Measurements from ENCODE around the gene NPNT.

NPNT gene

GRCh38 chr4:105970371-105970770 lies 75.1 kb downstream of the NPNT start:
- DNase-seq (ENCODE audit: low read depth): no peak

GRCh38 chr4:105971036-105971435 lies 75.8 kb downstream of the NPNT start:
- no peak for DNase-seq (ENCODE audit: low read depth)

GRCh38 chr4:105972946-105973621 lies 77.8 kb downstream of the NPNT start:
- DNase-seq (ENCODE audit: low read depth): no peak

GRCh38 chr4:105976915-105977314 lies 81.6 kb downstream of the NPNT start:
- no peak for DNase-seq (ENCODE audit: low read depth)

GRCh38 chr4:105978684-105979296 lies 83.5 kb downstream of the NPNT start:
- peak; percentile 86 for DNase-seq (ENCODE audit: low read depth)

- DNase-seq (ENCODE audit: low read depth): no peak
Measured at GRCh38 chr4:105979506-105979905, 84.2 kb downstream of the NPNT start.

- no peak for DNase-seq (ENCODE audit: low read depth)
Measured at GRCh38 chr4:105988671-105989070, 93.4 kb downstream of the NPNT start.

- DNase-seq (ENCODE audit: low read depth): no peak
Measured at GRCh38 chr4:105989485-105990242, 94.4 kb downstream of the NPNT start.

GRCh38 chr4:105990933-105991332 lies 95.7 kb downstream of the NPNT start:
- peak; percentile 10 for DNase-seq (ENCODE audit: low read depth)

- DNase-seq (ENCODE audit: low read depth): no peak
Measured at GRCh38 chr4:105991726-105992125, 96.5 kb downstream of the NPNT start.

GRCh38 chr4:105992641-105993305 lies 97.5 kb downstream of the NPNT start:
- peak; percentile 39 for DNase-seq (ENCODE audit: low read depth)

- DNase-seq (ENCODE audit: low read depth): peak; percentile 26
Measured at GRCh38 chr4:105994061-105994460, 98.8 kb downstream of the NPNT start.

- no peak for DNase-seq (ENCODE audit: low read depth)
Measured at GRCh38 chr4:105994841-105995501, 99.7 kb downstream of the NPNT start.

- DNase-seq (ENCODE audit: low read depth): no peak
Measured at GRCh38 chr4:105996845-105997244, 101.6 kb downstream of the NPNT start.

GRCh38 chr4:105998171-105999063 lies 103.1 kb downstream of the NPNT start:
- no peak for DNase-seq (ENCODE audit: low read depth)

- no peak for DNase-seq (ENCODE audit: low read depth)
Measured at GRCh38 chr4:106002994-106003393, 107.7 kb downstream of the NPNT start.

GRCh38 chr4:106010761-106011160 lies 115.5 kb downstream of the NPNT start:
- no peak for DNase-seq (ENCODE audit: low read depth)

GRCh38 chr4:106011387-106011786 lies 116.1 kb downstream of the NPNT start:
- DNase-seq (ENCODE audit: low read depth): no peak

GRCh38 chr4:106017975-106018374 lies 122.7 kb downstream of the NPNT start:
- DNase-seq (ENCODE audit: low read depth): no peak

GRCh38 chr4:106019771-106020170 lies 124.5 kb downstream of the NPNT start:
- DNase-seq (ENCODE audit: low read depth): peak; percentile 8

All from fibroblast of gingiva (primary cell).